HEK293 (cell line): ENCODE data around the gene BHMT.
A peak's percentile ranks its signal among the peaks of the same experiment; 100 is the strongest.

ENCODE experiments used
- CTCF ChIA-PET: fragments of 350-600 bp; formaldehyde crosslinking; extraction: SDS; loops from one replicate; lab custom pipeline; 2021; ENCODE audit warnings: antibody characterized with exemption; lab: Yijun Ruan, JAX
- POLR2A ChIA-PET: fragments of 300-600 bp; formaldehyde crosslinking; extraction: SDS; loops from one replicate; lab custom pipeline; 2020; ENCODE audit warnings: antibody characterized with exemption, inconsistent platforms; lab: Yijun Ruan, JAX
- H3K27ac ChIP-seq: fragments of 200-500 bp; sonication (Bioruptor generic); 2 replicates; pipeline ENCODE4 v1.5.1; 2014; ENCODE audit warnings: low read depth, low read length, control low read depth, inconsistent platforms; ENCODE audit errors: extremely low read depth
- H3K36me3 ChIP-seq, 2 experiments: fragments of 200-500 bp in 1 of 2; sonication (Bioruptor generic) in 1 of 2; 1 replicate in 1 of 2; 2 replicates in 1 of 2; pipeline ENCODE4 v1.5.1; 2014 to 2017; ENCODE audit warnings: inconsistent platforms in 2 of 2, low read length in 2 of 2; ENCODE audit not compliant: control insufficient read depth in 2 of 2, insufficient read depth in 1 of 2
- H3K4me1 ChIP-seq: fragments of 200-500 bp; sonication (Bioruptor generic); 2 replicates; pipeline ENCODE4 v1.5.1; 2014; ENCODE audit warnings: mild to moderate bottlenecking, low read length, inconsistent platforms; ENCODE audit not compliant: control insufficient read depth, insufficient read depth
- H3K4me3 ChIP-seq: 2 replicates; pipeline ENCODE4 v1.5.1; 2011; ENCODE audit warnings: low read depth, mild to moderate bottlenecking, control low read depth, low read length, moderate library complexity
- H3K9me3 ChIP-seq: fragments of 200-500 bp; sonication (Bioruptor generic); 2 replicates; pipeline ENCODE4 v1.5.1; 2014; ENCODE audit warnings: low read depth, low read length, inconsistent platforms; ENCODE audit not compliant: control insufficient read depth, insufficient read depth
- BCL11B ChIP-seq: fragments of 450-650 bp; formaldehyde crosslinking; IDR thresholded peaks from 2 replicates; pipeline ENCODE4 v1.5.1; 2016; ENCODE audit warnings: low read depth, missing biosample characterization, missing genetic modification characterization
- EGR2 ChIP-seq: fragments of 450-650 bp; formaldehyde crosslinking; IDR thresholded peaks from 2 replicates; pipeline ENCODE4 v1.5.1; 2016; ENCODE audit warnings: low read depth, missing biosample characterization, missing genetic modification characterization
- GFI1B ChIP-seq: fragments of 450-650 bp; formaldehyde crosslinking; IDR thresholded peaks from 2 replicates; pipeline ENCODE4 v1.5.1; 2016; ENCODE audit warnings: missing biosample characterization, missing genetic modification characterization
- GLI4 ChIP-seq: fragments of 450-650 bp; formaldehyde crosslinking; IDR thresholded peaks from 2 replicates; pipeline ENCODE4 v1.5.1; 2016; ENCODE audit warnings: missing biosample characterization, missing genetic modification characterization
- MEIS1 ChIP-seq: sonication (generic); formaldehyde crosslinking; IDR thresholded peaks from 2 replicates; pipeline ENCODE4 v1.8.1; 2022; ENCODE audit warnings: missing genetic modification reagents, mild to moderate bottlenecking, borderline replicate concordance
- MYNN ChIP-seq: fragments of 450-650 bp; formaldehyde crosslinking; IDR thresholded peaks from 2 replicates; pipeline ENCODE4 v1.5.1; 2016; ENCODE audit warnings: missing biosample characterization, missing genetic modification characterization, borderline replicate concordance
- REPIN1 ChIP-seq: fragments of 450-650 bp; formaldehyde crosslinking; IDR thresholded peaks from 2 replicates; pipeline ENCODE4 v1.5.1; 2017; ENCODE audit warnings: missing biosample characterization, missing genetic modification characterization, low read depth
- SP3 ChIP-seq: fragments of 450-650 bp; formaldehyde crosslinking; IDR thresholded peaks from 2 replicates; pipeline ENCODE4 v1.5.1; 2016; ENCODE audit warnings: missing biosample characterization, missing genetic modification characterization
- TRIM28 ChIP-seq: IDR thresholded peaks from 2 replicates; pipeline ENCODE4 v1.6.1; 2011; ENCODE audit warnings: low read length, control low read depth, borderline replicate concordance
- YY2 ChIP-seq: fragments of 450-650 bp; formaldehyde crosslinking; IDR thresholded peaks from 2 replicates; pipeline ENCODE4 v1.5.1; 2016; ENCODE audit warnings: missing biosample characterization, missing genetic modification characterization
- ZBTB7A ChIP-seq: fragments of 450-650 bp; formaldehyde crosslinking; IDR thresholded peaks from 2 replicates; pipeline ENCODE4 v1.5.1; 2016; ENCODE audit warnings: low read depth, missing biosample characterization, missing genetic modification characterization
- ZFP3 ChIP-seq: fragments of 450-650 bp; formaldehyde crosslinking; IDR thresholded peaks from 2 replicates; pipeline ENCODE4 v1.5.1; 2016; ENCODE audit warnings: low read depth, missing biosample characterization, missing genetic modification characterization
- ZFP37 ChIP-seq: fragments of 450-650 bp; formaldehyde crosslinking; IDR thresholded peaks from 2 replicates; pipeline ENCODE4 v1.5.1; 2016; ENCODE audit warnings: missing biosample characterization, missing genetic modification characterization
- ZNF112 ChIP-seq: fragments of 450-650 bp; formaldehyde crosslinking; IDR thresholded peaks from 2 replicates; pipeline ENCODE4 v1.5.0; 2017; ENCODE audit warnings: missing biosample characterization, missing genetic modification characterization
- ZNF169 ChIP-seq: fragments of 450-650 bp; formaldehyde crosslinking; IDR thresholded peaks from 2 replicates; pipeline ENCODE4 v1.5.1; 2016; ENCODE audit warnings: missing biosample characterization, missing genetic modification characterization
- ZNF175 ChIP-seq: fragments of 450-650 bp; formaldehyde crosslinking; IDR thresholded peaks from 2 replicates; pipeline ENCODE4 v1.5.1; 2016; ENCODE audit warnings: missing biosample characterization, missing genetic modification characterization
- ZNF2 ChIP-seq: fragments of 450-650 bp; formaldehyde crosslinking; IDR thresholded peaks from 2 replicates; pipeline ENCODE4 v1.5.1; 2016; ENCODE audit warnings: missing biosample characterization, missing genetic modification characterization
- ZNF239 ChIP-seq: fragments of 450-650 bp; formaldehyde crosslinking; IDR thresholded peaks from 2 replicates; pipeline ENCODE4 v1.5.1; 2016; ENCODE audit warnings: missing biosample characterization, missing genetic modification characterization
- ZNF335 ChIP-seq: fragments of 450-650 bp; formaldehyde crosslinking; conservative IDR thresholded peaks from 2 replicates; pipeline ENCODE4 v1.5.1; 2016; ENCODE audit warnings: missing biosample characterization, missing genetic modification characterization
- ZNF37A ChIP-seq: fragments of 450-650 bp; IDR thresholded peaks from 2 replicates; pipeline ENCODE4 v1.5.1; 2018; ENCODE audit warnings: missing biosample characterization, missing genetic modification characterization
- ZNF391 ChIP-seq: fragments of 450-650 bp; formaldehyde crosslinking; IDR thresholded peaks from 2 replicates; pipeline ENCODE4 v1.5.1; 2016; ENCODE audit warnings: low read depth, missing biosample characterization, missing genetic modification characterization, borderline replicate concordance
- ZNF473 ChIP-seq: fragments of 450-650 bp; formaldehyde crosslinking; IDR thresholded peaks from 2 replicates; pipeline ENCODE4 v1.5.1; 2017; ENCODE audit warnings: missing biosample characterization, missing genetic modification characterization
- ZNF48 ChIP-seq: fragments of 450-650 bp; formaldehyde crosslinking; IDR thresholded peaks from 2 replicates; pipeline ENCODE4 v1.5.1; 2016; ENCODE audit warnings: missing biosample characterization, missing genetic modification characterization
- ZNF510 ChIP-seq: fragments of 450-650 bp; formaldehyde crosslinking; IDR thresholded peaks from 2 replicates; pipeline ENCODE4 v1.5.1; 2018; ENCODE audit warnings: mild to moderate bottlenecking, missing genetic modification characterization, missing biosample characterization; ENCODE audit not compliant: insufficient replicate concordance
- ZNF548 ChIP-seq: fragments of 450-650 bp; formaldehyde crosslinking; IDR thresholded peaks from 2 replicates; pipeline ENCODE4 v1.5.1; 2016; ENCODE audit warnings: missing biosample characterization, missing genetic modification characterization
- ZNF621 ChIP-seq: fragments of 450-650 bp; formaldehyde crosslinking; IDR thresholded peaks from 2 replicates; pipeline ENCODE4 v1.5.1; 2017; ENCODE audit warnings: missing biosample characterization, missing genetic modification characterization
- ZNF623 ChIP-seq: fragments of 450-650 bp; formaldehyde crosslinking; IDR thresholded peaks from 2 replicates; pipeline ENCODE4 v1.5.1; 2016; ENCODE audit warnings: missing biosample characterization, missing genetic modification characterization
- ZNF654 ChIP-seq: fragments of 450-650 bp; formaldehyde crosslinking; IDR thresholded peaks from 2 replicates; pipeline ENCODE4 v1.5.1; 2016; ENCODE audit warnings: low read depth, missing biosample characterization, missing genetic modification characterization
- ZNF664 ChIP-seq: fragments of 450-650 bp; formaldehyde crosslinking; IDR thresholded peaks from 2 replicates; pipeline ENCODE4 v1.5.1; 2016; ENCODE audit warnings: missing biosample characterization, missing genetic modification characterization
- ZNF701 ChIP-seq: fragments of 450-650 bp; formaldehyde crosslinking; IDR thresholded peaks from 2 replicates; pipeline ENCODE4 v1.5.1; 2016; ENCODE audit warnings: missing biosample characterization, missing genetic modification characterization
- TF ChIP-seq, protein P1 (sequence below): fragments of 450-650 bp; formaldehyde crosslinking; IDR thresholded peaks from 2 replicates; pipeline ENCODE4 v1.5.1; 2017; ENCODE audit warnings: missing biosample characterization, missing genetic modification characterization
- TF ChIP-seq, protein P2 (sequence below): fragments of 450-650 bp; formaldehyde crosslinking; IDR thresholded peaks from 2 replicates; pipeline ENCODE4 v1.5.1; 2017; ENCODE audit warnings: missing biosample characterization, mild to moderate bottlenecking, missing genetic modification characterization, moderate library complexity
- TF ChIP-seq, protein P3 (sequence below): fragments of 450-650 bp; formaldehyde crosslinking; IDR thresholded peaks from 2 replicates; pipeline ENCODE4 v1.5.1; 2016; ENCODE audit warnings: missing biosample characterization, missing genetic modification characterization

The BHMT gene

DNA sequence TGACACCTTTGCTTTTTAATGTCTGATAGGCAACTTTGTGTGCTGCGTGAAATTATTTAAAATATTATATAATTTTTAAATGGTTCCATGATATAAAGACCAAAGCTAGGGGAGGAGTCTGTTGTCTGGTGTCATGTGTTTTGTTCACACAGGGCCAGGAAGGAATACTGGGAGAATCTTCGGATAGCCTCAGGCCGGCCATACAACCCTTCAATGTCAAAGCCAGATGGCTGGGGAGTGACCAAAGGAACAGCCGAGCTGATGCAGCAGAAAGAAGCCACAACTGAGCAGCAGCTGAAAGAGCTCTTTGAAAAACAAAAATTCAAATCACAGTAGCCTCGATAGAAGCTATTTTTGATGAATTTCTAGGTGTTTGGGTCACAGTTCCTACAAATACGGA is 19.2 kb downstream of the BHMT start:
- TF ChIP-seq MEIS1 (CRISPR knock-in tag) (no peak), EGR2 (tag by site-specific recombination) (no peak), ZNF510 (tag by site-specific recombination) (no peak), GFI1B (tag by site-specific recombination) (no peak), ZNF621 (tag by site-specific recombination) (no peak), ZFP37 (tag by site-specific recombination) (no peak), ZNF239 (tag by site-specific recombination) (no peak), ZNF473 (tag by site-specific recombination) (no peak), BCL11B (no peak), ZNF112 (no peak), ZBTB7A (no peak), MYNN (no peak), ZNF48 (tag by site-specific recombination) (no peak), REPIN1 (no peak)
- TF ChIP-seq, protein P1, sequence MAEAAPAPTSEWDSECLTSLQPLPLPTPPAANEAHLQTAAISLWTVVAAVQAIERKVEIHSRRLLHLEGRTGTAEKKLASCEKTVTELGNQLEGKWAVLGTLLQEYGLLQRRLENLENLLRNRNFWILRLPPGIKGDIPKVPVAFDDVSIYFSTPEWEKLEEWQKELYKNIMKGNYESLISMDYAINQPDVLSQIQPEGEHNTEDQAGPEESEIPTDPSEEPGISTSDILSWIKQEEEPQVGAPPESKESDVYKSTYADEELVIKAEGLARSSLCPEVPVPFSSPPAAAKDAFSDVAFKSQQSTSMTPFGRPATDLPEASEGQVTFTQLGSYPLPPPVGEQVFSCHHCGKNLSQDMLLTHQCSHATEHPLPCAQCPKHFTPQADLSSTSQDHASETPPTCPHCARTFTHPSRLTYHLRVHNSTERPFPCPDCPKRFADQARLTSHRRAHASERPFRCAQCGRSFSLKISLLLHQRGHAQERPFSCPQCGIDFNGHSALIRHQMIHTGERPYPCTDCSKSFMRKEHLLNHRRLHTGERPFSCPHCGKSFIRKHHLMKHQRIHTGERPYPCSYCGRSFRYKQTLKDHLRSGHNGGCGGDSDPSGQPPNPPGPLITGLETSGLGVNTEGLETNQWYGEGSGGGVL: no peak
- TF ChIP-seq, protein P2, sequence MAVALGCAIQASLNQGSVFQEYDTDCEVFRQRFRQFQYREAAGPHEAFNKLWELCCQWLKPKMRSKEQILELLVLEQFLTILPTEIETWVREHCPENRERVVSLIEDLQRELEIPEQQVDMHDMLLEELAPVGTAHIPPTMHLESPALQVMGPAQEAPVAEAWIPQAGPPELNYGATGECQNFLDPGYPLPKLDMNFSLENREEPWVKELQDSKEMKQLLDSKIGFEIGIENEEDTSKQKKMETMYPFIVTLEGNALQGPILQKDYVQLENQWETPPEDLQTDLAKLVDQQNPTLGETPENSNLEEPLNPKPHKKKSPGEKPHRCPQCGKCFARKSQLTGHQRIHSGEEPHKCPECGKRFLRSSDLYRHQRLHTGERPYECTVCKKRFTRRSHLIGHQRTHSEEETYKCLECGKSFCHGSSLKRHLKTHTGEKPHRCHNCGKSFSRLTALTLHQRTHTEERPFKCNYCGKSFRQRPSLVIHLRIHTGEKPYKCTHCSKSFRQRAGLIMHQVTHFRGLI (tag by site-specific recombination): no peak
- CTCF ChIA-PET: interaction anchor here (0.6 to 6.6 kb wide), 6 partner anchors 102 to 875 kb away, joined by 3 to 303 read pairs (median 4); no protein-coding TSS in a partner anchor
- Histone ChIP-seq H3K9me3 (no peaks in the 10 kb centered on the region), H3K4me3 (no peak overlapping the region), H3K27ac (no peak overlapping the region), H3K4me1 (no peaks in the 10 kb centered on the region), H3K36me3 (no peaks in the 10 kb centered on the region)
- POLR2A ChIA-PET: no interaction called here

DNA sequence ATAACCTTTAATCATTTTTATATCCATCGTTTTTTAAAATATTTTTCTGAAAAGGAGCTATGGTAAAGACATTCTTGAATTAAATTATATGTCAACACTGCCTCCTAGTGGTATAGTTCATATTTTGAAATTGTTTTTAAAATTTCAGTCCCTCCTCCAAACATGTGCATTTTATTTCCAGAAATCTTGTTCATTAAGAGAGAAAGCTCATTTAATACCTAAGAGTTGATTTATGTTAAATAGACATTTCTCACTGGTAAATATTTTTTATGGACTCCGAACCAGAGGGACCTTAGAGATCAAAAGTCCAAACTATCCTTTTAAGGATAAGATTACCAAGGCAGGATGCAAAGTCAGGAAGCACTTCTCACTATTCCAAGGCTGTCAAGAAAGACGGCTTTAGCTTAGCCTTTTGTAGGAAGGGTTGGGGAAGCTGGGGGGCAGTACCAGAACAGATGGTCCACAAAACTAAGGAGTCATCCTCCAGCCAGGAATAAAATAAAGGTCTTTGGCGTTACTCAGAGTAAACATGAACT is 21.6 kb downstream of the BHMT start:
- peak overlapping the region; percentile 29 for H3K4me3 ChIP-seq
- POLR2A ChIA-PET: interaction anchor here (0.9 to 1.9 kb wide), 2 partner anchors 108 to 365 kb away, joined by 4 to 12 read pairs; no protein-coding TSS in a partner anchor
- TF ChIP-seq, protein P3, sequence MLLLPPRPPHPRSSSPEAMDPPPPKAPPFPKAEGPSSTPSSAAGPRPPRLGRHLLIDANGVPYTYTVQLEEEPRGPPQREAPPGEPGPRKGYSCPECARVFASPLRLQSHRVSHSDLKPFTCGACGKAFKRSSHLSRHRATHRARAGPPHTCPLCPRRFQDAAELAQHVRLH (tag by site-specific recombination): no peak
- TF ChIP-seq ZNF548 (tag by site-specific recombination) (no peak), ZNF664 (tag by site-specific recombination) (no peak), TRIM28 (no peak), ZNF37A (tag by site-specific recombination) (no peak), ZNF701 (tag by site-specific recombination) (no peak), ZNF175 (tag by site-specific recombination) (no peak), YY2 (tag by site-specific recombination) (no peak), GLI4 (tag by site-specific recombination) (no peak), ZFP3 (tag by site-specific recombination) (no peak), ZNF239 (tag by site-specific recombination) (no peak), ZNF2 (tag by site-specific recombination) (0 out of 2 replicates have a peak, but pooled peaks have one; percentile 18), ZNF654 (tag by site-specific recombination) (peak; percentile 59), ZNF391 (tag by site-specific recombination) (no peak), SP3 (tag by site-specific recombination) (no peak), ZNF335 (peak; percentile 42), ZNF623 (tag by site-specific recombination) (no peak), ZNF169 (tag by site-specific recombination) (no peak)

More for the DNA sequence above, 21.6 kb downstream of the BHMT start:
- Histone ChIP-seq H3K36me3 (no peaks in the 10 kb centered on the region), H3K9me3 (no peaks in the 10 kb centered on the region), H3K4me1 (no peaks in the 10 kb centered on the region), H3K27ac (peak overlapping the region; percentile 36; the same call in 1 of the 2 replicates)
- CTCF ChIA-PET: interaction anchor here (0.5 to 6.6 kb wide), 76 partner anchors 11 to 1481 kb away, joined by 3 to 303 read pairs (median 4); no protein-coding TSS in a partner anchor
